Right hindlimb (tissue), 1 donor: ENCODE measurements around the gene GLI3.

ENCODE experiments used
- DNase-seq: peaks from one replicate; pipeline ENCODE4 v3.0.0-alpha.2; 2018

GLI3 gene

GRCh38 chr7:41956705-41957104 lies 280.3 kb downstream of the GLI3 start:
- DNase-seq = peak; percentile 43

- DNase-seq = peak; percentile 96
Measured at GRCh38 chr7:41955893-41956675, 280.9 kb downstream of the GLI3 start.

GRCh38 chr7:41955451-41955850 lies 281.6 kb downstream of the GLI3 start:
- DNase-seq = no peak

GRCh38 chr7:41954976-41955375 lies 282.0 kb downstream of the GLI3 start:
- DNase-seq = no peak

- no peak for DNase-seq
Measured at GRCh38 chr7:41948503-41948902, 288.5 kb downstream of the GLI3 start.

- peak; percentile 91 for DNase-seq
Measured at GRCh38 chr7:41943094-41943577, 293.9 kb downstream of the GLI3 start.

- peak; percentile 36 for DNase-seq
Measured at GRCh38 chr7:41942468-41943093, 294.4 kb downstream of the GLI3 start.

- DNase-seq = peak; percentile 81
Measured at GRCh38 chr7:41940760-41941343, 296.2 kb downstream of the GLI3 start.

GRCh38 chr7:41938371-41938770 lies 298.6 kb downstream of the GLI3 start:
- no peak for DNase-seq

- no peak for DNase-seq
Measured at GRCh38 chr7:41933427-41933826, 303.6 kb downstream of the GLI3 start.

- DNase-seq = no peak
Measured at GRCh38 chr7:41931263-41931646, 305.8 kb downstream of the GLI3 start.

GRCh38 chr7:41930538-41931262 lies 306.3 kb downstream of the GLI3 start:
- DNase-seq = no peak

- DNase-seq = no peak
Measured at GRCh38 chr7:41928781-41929180, 308.2 kb downstream of the GLI3 start.

GRCh38 chr7:41928166-41928565 lies 308.8 kb downstream of the GLI3 start:
- no peak for DNase-seq

- no peak for DNase-seq
Measured at GRCh38 chr7:41927380-41927779, 309.6 kb downstream of the GLI3 start.

GRCh38 chr7:41925946-41926345 lies 311.1 kb downstream of the GLI3 start:
- DNase-seq = no peak

GRCh38 chr7:41924796-41925195 lies 312.2 kb downstream of the GLI3 start:
- no peak for DNase-seq

GRCh38 chr7:41922373-41922772 lies 314.6 kb downstream of the GLI3 start:
- no peak for DNase-seq

- no peak for DNase-seq
Measured at GRCh38 chr7:41921453-41921981, 315.5 kb downstream of the GLI3 start.

GRCh38 chr7:41918597-41918996 lies 318.4 kb downstream of the GLI3 start:
- no peak for DNase-seq

GRCh38 chr7:41916450-41916927 lies 320.5 kb downstream of the GLI3 start:
- DNase-seq = no peak

- no peak for DNase-seq
Measured at GRCh38 chr7:41915871-41916270, 321.1 kb downstream of the GLI3 start.
